Ishikawa (cell line): ENCODE results near the gene SCFD2.

ENCODE experiments used
- CEBPB ChIP-seq: IDR thresholded peaks from 2 replicates; pipeline ENCODE4 v1.6.1; 2012
- EP300 ChIP-seq: IDR thresholded peaks from 2 replicates; pipeline ENCODE4 v1.6.1; 2012; ENCODE audit warnings: borderline replicate concordance
- NFIC ChIP-seq: IDR thresholded peaks from 2 replicates; pipeline ENCODE4 v1.6.1; 2012
- RAD21 ChIP-seq: IDR thresholded peaks from 2 replicates; pipeline ENCODE4 v1.6.1; 2012; ENCODE audit warnings: low read depth
- TEAD4 ChIP-seq: IDR thresholded peaks from 2 replicates; pipeline ENCODE4 v1.6.1; 2012
- YY1 ChIP-seq: IDR thresholded peaks from 2 replicates; pipeline ENCODE4 v1.6.1; 2012; ENCODE audit warnings: low read depth
- TF ChIP-seq, protein P1 (sequence below): IDR thresholded peaks from 2 replicates; pipeline ENCODE4 v1.6.1; 2012; ENCODE audit warnings: low read depth, mild to moderate bottlenecking
- TF ChIP-seq, protein P2 (sequence below): IDR thresholded peaks from 2 replicates; pipeline ENCODE4 v1.6.1; 2012

DNA sequence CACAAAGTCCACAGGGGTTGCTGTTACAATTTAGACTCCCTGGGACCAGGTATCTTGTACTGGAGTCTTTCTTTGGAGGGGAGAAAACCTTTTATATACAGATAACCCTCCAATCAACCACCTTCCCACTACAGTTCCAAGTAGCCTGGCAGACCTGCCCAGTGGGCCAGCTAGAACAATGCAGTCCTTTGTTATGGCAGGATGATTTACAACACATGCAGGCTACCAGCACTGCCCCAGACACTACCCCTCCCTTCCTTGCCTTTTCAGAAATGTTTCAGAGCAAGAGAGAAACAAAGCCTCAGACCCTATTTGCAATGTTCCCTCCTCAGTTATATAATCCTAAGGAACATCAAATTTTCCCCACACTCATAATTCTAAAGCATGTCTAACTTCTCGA lies 492.7 kb downstream of the SCFD2 start:
- TF ChIP-seq TEAD4: no peak
- no peak for TF ChIP-seq YY1
- TF ChIP-seq, protein P1, sequence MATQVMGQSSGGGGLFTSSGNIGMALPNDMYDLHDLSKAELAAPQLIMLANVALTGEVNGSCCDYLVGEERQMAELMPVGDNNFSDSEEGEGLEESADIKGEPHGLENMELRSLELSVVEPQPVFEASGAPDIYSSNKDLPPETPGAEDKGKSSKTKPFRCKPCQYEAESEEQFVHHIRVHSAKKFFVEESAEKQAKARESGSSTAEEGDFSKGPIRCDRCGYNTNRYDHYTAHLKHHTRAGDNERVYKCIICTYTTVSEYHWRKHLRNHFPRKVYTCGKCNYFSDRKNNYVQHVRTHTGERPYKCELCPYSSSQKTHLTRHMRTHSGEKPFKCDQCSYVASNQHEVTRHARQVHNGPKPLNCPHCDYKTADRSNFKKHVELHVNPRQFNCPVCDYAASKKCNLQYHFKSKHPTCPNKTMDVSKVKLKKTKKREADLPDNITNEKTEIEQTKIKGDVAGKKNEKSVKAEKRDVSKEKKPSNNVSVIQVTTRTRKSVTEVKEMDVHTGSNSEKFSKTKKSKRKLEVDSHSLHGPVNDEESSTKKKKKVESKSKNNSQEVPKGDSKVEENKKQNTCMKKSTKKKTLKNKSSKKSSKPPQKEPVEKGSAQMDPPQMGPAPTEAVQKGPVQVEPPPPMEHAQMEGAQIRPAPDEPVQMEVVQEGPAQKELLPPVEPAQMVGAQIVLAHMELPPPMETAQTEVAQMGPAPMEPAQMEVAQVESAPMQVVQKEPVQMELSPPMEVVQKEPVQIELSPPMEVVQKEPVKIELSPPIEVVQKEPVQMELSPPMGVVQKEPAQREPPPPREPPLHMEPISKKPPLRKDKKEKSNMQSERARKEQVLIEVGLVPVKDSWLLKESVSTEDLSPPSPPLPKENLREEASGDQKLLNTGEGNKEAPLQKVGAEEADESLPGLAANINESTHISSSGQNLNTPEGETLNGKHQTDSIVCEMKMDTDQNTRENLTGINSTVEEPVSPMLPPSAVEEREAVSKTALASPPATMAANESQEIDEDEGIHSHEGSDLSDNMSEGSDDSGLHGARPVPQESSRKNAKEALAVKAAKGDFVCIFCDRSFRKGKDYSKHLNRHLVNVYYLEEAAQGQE: no peak
- no peak for TF ChIP-seq CEBPB
- no peak for TF ChIP-seq NFIC
- TF ChIP-seq EP300: no peak
- TF ChIP-seq, protein P2, sequence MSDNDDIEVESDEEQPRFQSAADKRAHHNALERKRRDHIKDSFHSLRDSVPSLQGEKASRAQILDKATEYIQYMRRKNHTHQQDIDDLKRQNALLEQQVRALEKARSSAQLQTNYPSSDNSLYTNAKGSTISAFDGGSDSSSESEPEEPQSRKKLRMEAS: no peak
- no peak for TF ChIP-seq RAD21
